ENCODE data around the gene PLEKHA7. TPM values are rescaled to one million over a fixed set of nuclear protein-coding genes. Genes with fewer than 3 reads are reported as not detected.

Gene PLEKHA7
- total and polyA plus RNA-seq, 2 of the 13 experiments (the other 11 are each of a cell fraction or from before 2014, with no cell fraction given), result 17.5 to 18.7 TPM

GRCh38 chr11:16807306-16807705 is 206.9 kb downstream of the PLEKHA7 start:
- Histone ChIP-seq H4K20me1 (ENCODE audit: insufficient read depth, low read length) (peaks cover 6% of the 10 kb centered on the region; the same call in 1 of the 2 replicates), H3K27me3 (ENCODE audit: control insufficient read depth in 1 of 2, insufficient read depth in 2 of 2, low read length in 2 of 2) (no peaks in the 10 kb centered on the region), H3K4me3 (replicated peaks in 1 of 3; ENCODE audit: insufficient read depth in 1 of 3, low read depth in 2 of 3, low read length in 3 of 3) (no peak overlapping the region), H3K36me3 (replicated peaks in 1 of 2; ENCODE audit: control insufficient read depth in 1 of 2, insufficient read depth in 2 of 2, low read length in 2 of 2) (peaks cover 12 to 35% of the 10 kb centered on the region in 2 experiments; a peak in 4 of 5 replicates), H3K9me3 (ENCODE audit: low read length) (no peaks in the 10 kb centered on the region), H2AFZ (ENCODE audit: low read length) (no peak overlapping the region), H3K4me1 (ENCODE audit: insufficient read depth, low read length) (peaks cover 49% of the 10 kb centered on the region), H3K9ac (ENCODE audit: insufficient read depth, low read depth, low read length) (no peak overlapping the region), H3K79me2 (ENCODE audit: insufficient read depth, low read length) (no peaks in the 10 kb centered on the region), H3K27ac (ENCODE audit: extremely low read length, insufficient read depth, low read length) (no peak overlapping the region), H3K4me2 (ENCODE audit: low read depth, low read length) (no peak overlapping the region)
- BruUV-seq (replicated peaks), result no TSS peak
- no peak for TF ChIP-seq ZSCAN29 (CRISPR knock-in tag; conservative IDR thresholded peaks at IDR 0.05)
- no peak for TF ChIP-seq HCFC1 (IDR thresholded peaks at IDR 0.05; ENCODE audit: low read depth, low read length)
- TF ChIP-seq ZNF205 (CRISPR knock-in tag; IDR thresholded peaks at IDR 0.05), result no peak
- no peak for TF ChIP-seq TRIM24 (CRISPR knock-in tag; IDR thresholded peaks at IDR 0.05)
- no peak for TF ChIP-seq MED8 (CRISPR knock-in tag; IDR thresholded peaks at IDR 0.05; ENCODE audit: insufficient replicate concordance)
- 100% methylated on average over 3 of the region's 3 CpGs for WGBS (ENCODE audit: low lambda C conversion rate)
- POLR2A ChIA-PET, result no interaction called here
- CTCF ChIA-PET (ENCODE audit: low intra/inter-chr PET ratio, low total read pairs), result no interaction called here
- no peak for ATAC-seq
- intact Hi-C loops (cut with micrococcal nuclease; ENCODE audit: unreplicated experiment), result no loop called here
- in situ Hi-C loops (cut with HindIII; ENCODE audit: extremely low pct_ligation_motif_present, low pct_unique_long_range_greater_than_20kb), result loop anchor here (10.0 kb wide), 1 partner anchor 267 kb away; the partner anchor contains the start of gene RPS13
- DNase-seq (ENCODE audit: low spot score), result no peak
- no peak for FAIRE-seq

GRCh38 chr11:16806791-16807190 is 207.4 kb downstream of the PLEKHA7 start:
- Histone ChIP-seq H3K4me1 (ENCODE audit: insufficient read depth, low read length) (peaks cover 44% of the 10 kb centered on the region), H4K20me1 (ENCODE audit: insufficient read depth, low read length) (peaks cover 6% of the 10 kb centered on the region; the same call in 1 of the 2 replicates), H3K4me3 (replicated peaks in 1 of 3; ENCODE audit: insufficient read depth in 1 of 3, low read depth in 2 of 3, low read length in 3 of 3) (no peak overlapping the region), H3K27ac (ENCODE audit: extremely low read length, insufficient read depth, low read length) (peak overlapping the region; percentile 24), H3K79me2 (ENCODE audit: insufficient read depth, low read length) (no peaks in the 10 kb centered on the region), H2AFZ (ENCODE audit: low read length) (no peak overlapping the region), H3K9ac (ENCODE audit: insufficient read depth, low read depth, low read length) (no peak overlapping the region), H3K9me3 (ENCODE audit: low read length) (no peaks in the 10 kb centered on the region), H3K4me2 (ENCODE audit: low read depth, low read length) (no peak overlapping the region), H3K36me3 (replicated peaks in 1 of 2; ENCODE audit: control insufficient read depth in 1 of 2, insufficient read depth in 2 of 2, low read length in 2 of 2) (peaks cover 12 to 34% of the 10 kb centered on the region in 2 experiments; a peak in 4 of 5 replicates), H3K27me3 (ENCODE audit: control insufficient read depth in 1 of 2, insufficient read depth in 2 of 2, low read length in 2 of 2) (no peaks in the 10 kb centered on the region)
- POLR2A ChIA-PET, result no interaction called here
- no peak for DNase-seq (ENCODE audit: low spot score)
- no TSS peak for BruUV-seq (replicated peaks)
- no peak for FAIRE-seq
- WGBS (ENCODE audit: low lambda C conversion rate), result 94% methylated on average over 11 of the region's 11 CpGs
- no peak for ATAC-seq
- CTCF ChIA-PET (ENCODE audit: low intra/inter-chr PET ratio, low total read pairs), result no interaction called here
- in situ Hi-C loops (cut with HindIII; ENCODE audit: extremely low pct_ligation_motif_present, low pct_unique_long_range_greater_than_20kb) (loop anchor here (10.0 kb wide), 1 partner anchor 268 kb away; the partner anchor contains the start of gene RPS13), intact Hi-C loops (cut with micrococcal nuclease; ENCODE audit: unreplicated experiment) (loop anchor here (1.0 kb wide), 1 partner anchor 18 kb away; no protein-coding TSS in a partner anchor)
- TF ChIP-seq NBN (conservative IDR thresholded peaks at IDR 0.05) (no peak), PHF20 (CRISPR knock-in tag; IDR thresholded peaks at IDR 0.05) (no peak), ZNF513 (CRISPR knock-in tag; conservative IDR thresholded peaks at IDR 0.05) (no peak), FOSL1 (CRISPR knock-in tag; IDR thresholded peaks at IDR 0.05; ENCODE audit: borderline replicate concordance) (no peak), SALL1 (CRISPR knock-in tag; IDR thresholded peaks at IDR 0.05) (no peak), REPIN1 (CRISPR knock-in tag; IDR thresholded peaks at IDR 0.05; ENCODE audit: borderline replicate concordance, low read depth) (no peak), HDAC2 (CRISPR knock-in tag; IDR thresholded peaks at IDR 0.05) (no peak), ZBTB46 (CRISPR knock-in tag; IDR thresholded peaks at IDR 0.05; ENCODE audit: borderline replicate concordance) (no peak), HNF1B (CRISPR knock-in tag; IDR thresholded peaks at IDR 0.05) (no peak), ERF (CRISPR knock-in tag; IDR thresholded peaks at IDR 0.05) (no peak), TOPORS (CRISPR knock-in tag; IDR thresholded peaks at IDR 0.05) (no peak)
